ENCODE measurements around the gene BSND.

- TF ChIP-seq CTCF (IDR thresholded peaks at IDR 0.05; ENCODE audit: low read depth, low read length) (no peak), MAX (IDR thresholded peaks at IDR 0.05; ENCODE audit: low read depth, low read length) (no peak)
These were observed 8.5 kb upstream of the BSND start for GRCh38 chr1:54989968-54990810.

Data from NB4 (cell line).